Measurements from ENCODE around the gene MOSPD3. TPM values are rescaled to one million over a fixed set of nuclear protein-coding genes. Genes with fewer than 3 reads are reported as not detected.
"Not testable (repeated sequence)": the region's sequence is repeated elsewhere in the genome, so short reads cannot be mapped to it uniquely, and the experiment has no call there.

Gene MOSPD3
- total and polyA plus RNA-seq, 8 donors, result 4.0 to 30.7 (median 20.4) TPM; not detected in 1

- TF ChIP-seq CTCF (IDR thresholded peaks at IDR 0.05) (no peak), POLR2A (IDR thresholded peaks at IDR 0.05) (no peak), EP300 (IDR thresholded peaks at IDR 0.05) (no peak), POLR2AphosphoS5 (IDR thresholded peaks at IDR 0.05) (no peak)
- Histone ChIP-seq H3K27me3 (peaks cover 9 to 84% (median 33%) of the 10 kb centered on the region in 3 donors), H3K4me1 (peaks cover 0 to 11% (median 2%) of the 10 kb centered on the region in 4 donors), H3K27ac (no peak overlapping the region), H3K36me3 (no peaks in the 10 kb centered on the region), H3K4me3 (no peak overlapping the region), H3K9me3 (no peaks in the 10 kb centered on the region)
- no peak for DNase-seq
- 38 to 58% (median 57%) methylated on average over 22 to 25 of the region's 25 CpGs for WGBS, 5 donors
- intact Hi-C loops (cut with DNase I; ENCODE audit: low total_unique reads), result no loop called here
Measured at GRCh38 chr7:100654908-100655831, 42.8 kb downstream of the MOSPD3 start.

- peaks cover 9 to 87% (median 33%) of the 10 kb centered on the region in 3 donors for H3K27me3 ChIP-seq
- intact Hi-C loops (cut with DNase I; ENCODE audit: low total_unique reads), result no loop called here
Measured at GRCh38 chr7:100655908-100656674, 43.8 kb downstream of the MOSPD3 start, which contains the start of gene ACTL6B. ACTL6B (minus strand) TSS chr7:100656448; CDS start chr7:100656354, 94 bp downstream.

GRCh38 chr7:100662194-100662776 lies 49.9 kb downstream of the MOSPD3 start:
- H3K27ac ChIP-seq; H3K4me3 ChIP-seq; intact Hi-C loops (cut with DNase I; ENCODE audit: low total_unique reads); H3K4me1 ChIP-seq; H3K36me3 ChIP-seq; H3K9me3 ChIP-seq: not testable (repeated sequence)
- WGBS, 5 donors, result 63 to 72% (median 66%) methylated on average over 9 to 12 of the region's 12 CpGs
- DNase-seq, result peak in 1 of 2 donors; percentile 56
- H3K27me3 ChIP-seq, result peaks cover 0 to 34% (median 7%) of the 10 kb centered on the region in 3 donors

More at GRCh38 chr7:100655908-100656674, 43.8 kb downstream of the MOSPD3 start, which contains the start of gene ACTL6B:
- peak; percentile 59 to 86 for DNase-seq
- Histone ChIP-seq H3K4me1 (peaks cover 0 to 11% (median 2%) of the 10 kb centered on the region in 4 donors), H3K27ac (no peak within 1 kb of the TSS), H3K4me3 (peak within 1 kb of the TSS in 3 of 4 donors; percentile 4 to 17 (median 17)), H3K36me3 (no peaks in the 10 kb centered on the region), H3K9me3 (no peaks in the 10 kb centered on the region)
- no peak for TF ChIP-seq POLR2A (IDR thresholded peaks at IDR 0.05)
- WGBS, 5 donors, result 9 to 25% (median 13%) methylated on average over 29 to 63 of the region's 63 CpGs

Small RNA genes within 50 kb of the gene (small RNA-seq; reads per million reads assigned to genes)
- 0 reads per million in 4 donors for gene SAP25

Other genes starting within 250 kb of the MOSPD3 start
- 1 to 10 TPM in 2 of 5 donors, not detected in 3; 3.1 to 10.0 TPM for gene PILRA, start 239.1 kb upstream of the MOSPD3 start, total RNA-seq
- gene PILRA, start 239.1 kb upstream of the MOSPD3 start, polyA plus RNA-seq, result 1 to 10 TPM; 1.4 to 3.1 (median 1.9) TPM
- 10 to 100 TPM in 2 of 5 donors, 1 to 10 TPM in 1, under 1 TPM in 1, not detected in 1; 0.89 to 44.3 (median 10.9) TPM for gene ZCWPW1, start 183.8 kb upstream of the MOSPD3 start, total RNA-seq
- gene ZCWPW1, start 183.8 kb upstream of the MOSPD3 start, polyA plus RNA-seq, result 10 to 100 TPM in 1 of 3 donors, 1 to 10 TPM in 2; 4.9 to 11.7 (median 5.2) TPM
- gene MEPCE, start 182.7 kb upstream of the MOSPD3 start, total RNA-seq, result 100 to 1,000 TPM in 1 of 5 donors, 10 to 100 TPM in 4; 14.1 to 117 (median 28.1) TPM
- gene MEPCE, start 182.7 kb upstream of the MOSPD3 start, polyA plus RNA-seq, result 10 to 100 TPM; 17.4 to 21.4 (median 20.0) TPM
- gene PPP1R35, start 176.0 kb upstream of the MOSPD3 start, total RNA-seq, result 100 to 1,000 TPM in 1 of 5 donors, 10 to 100 TPM in 1, 1 to 10 TPM in 2, not detected in 1; 6.2 to 226 (median 38.9) TPM
- gene PPP1R35, start 176.0 kb upstream of the MOSPD3 start, polyA plus RNA-seq, result 10 to 100 TPM; 29.5 to 78.0 (median 39.5) TPM
- 1 to 10 TPM in 1 of 5 donors, not detected in 4; 2.3 TPM for gene SPACDR, start 148.3 kb upstream of the MOSPD3 start, total RNA-seq
- gene SPACDR, start 148.3 kb upstream of the MOSPD3 start, polyA plus RNA-seq, result 1 to 10 TPM in 1 of 3 donors, under 1 TPM in 1, not detected in 1; 0.65 to 1.1 TPM
- 100 to 1,000 TPM in 1 of 5 donors, 10 to 100 TPM in 3, 1 to 10 TPM in 1; 9.4 to 120 (median 28.0) TPM for gene TSC22D4, start 133.3 kb upstream of the MOSPD3 start, total RNA-seq
- gene TSC22D4, start 133.3 kb upstream of the MOSPD3 start, polyA plus RNA-seq, result 10 to 100 TPM; 25.1 to 44.8 (median 35.0) TPM
- under 1 TPM in 1 of 5 donors, not detected in 4; 0.73 TPM for gene NYAP1, start 128.6 kb upstream of the MOSPD3 start, total RNA-seq
- gene NYAP1, start 128.6 kb upstream of the MOSPD3 start, polyA plus RNA-seq, result under 1 TPM in 2 of 3 donors, not detected in 1; 0.48 to 0.75 TPM
- gene AGFG2, start 73.3 kb upstream of the MOSPD3 start, total RNA-seq, result 100 to 1,000 TPM in 1 of 5 donors, 10 to 100 TPM in 3, 1 to 10 TPM in 1; 8.4 to 154 (median 16.4) TPM
- 10 to 100 TPM in 2 of 3 donors, 1 to 10 TPM in 1; 7.9 to 11.0 (median 10.2) TPM for gene AGFG2, start 73.3 kb upstream of the MOSPD3 start, polyA plus RNA-seq
- 1 to 10 TPM in 1 of 5 donors, under 1 TPM in 1, not detected in 3; 0.92 to 1.8 TPM for gene SAP25, start 38.6 kb upstream of the MOSPD3 start, total RNA-seq
- gene SAP25, start 38.6 kb upstream of the MOSPD3 start, polyA plus RNA-seq, result 1 to 10 TPM; 1.4 to 4.7 (median 2.3) TPM
- 100 to 1,000 TPM in 3 of 5 donors, 10 to 100 TPM in 2; 23.7 to 263 (median 154) TPM for gene LRCH4, start 26.4 kb upstream of the MOSPD3 start, total RNA-seq
- 10 to 100 TPM; 23.5 to 39.5 (median 26.0) TPM for gene LRCH4, start 26.4 kb upstream of the MOSPD3 start, polyA plus RNA-seq
- gene FBXO24, start 26.2 kb upstream of the MOSPD3 start, total RNA-seq, result under 1 TPM in 3 of 5 donors, not detected in 2; 0.37 to 0.45 (median 0.43) TPM
- under 1 TPM in 2 of 3 donors, not detected in 1; 0.44 to 0.88 TPM for gene FBXO24, start 26.2 kb upstream of the MOSPD3 start, polyA plus RNA-seq
- 100 to 1,000 TPM in 1 of 5 donors, 10 to 100 TPM in 4; 15.8 to 129 (median 37.8) TPM for gene PCOLCE, start 10.2 kb upstream of the MOSPD3 start, total RNA-seq
- gene PCOLCE, start 10.2 kb upstream of the MOSPD3 start, polyA plus RNA-seq, result 10 to 100 TPM; 15.6 to 25.0 (median 18.6) TPM
- 10 to 100 TPM in 1 of 5 donors, 1 to 10 TPM in 3, not detected in 1; 1.2 to 11.6 (median 3.3) TPM for gene TFR2, start 29.0 kb downstream of the MOSPD3 start, total RNA-seq
- gene TFR2, start 29.0 kb downstream of the MOSPD3 start, polyA plus RNA-seq, result 1 to 10 TPM; 1.7 to 5.1 (median 3.1) TPM
- gene ACTL6B, start 43.9 kb downstream of the MOSPD3 start, total RNA-seq, result under 1 TPM in 2 of 5 donors, not detected in 3; 0.37 to 0.43 TPM
- gene ACTL6B, start 43.9 kb downstream of the MOSPD3 start, polyA plus RNA-seq, result 1 to 10 TPM in 2 of 3 donors, under 1 TPM in 1; 0.25 to 1.4 (median 1.2) TPM
- 100 to 1,000 TPM in 3 of 5 donors, 10 to 100 TPM in 2; 52.9 to 290 (median 152) TPM for gene GNB2, start 61.2 kb downstream of the MOSPD3 start, total RNA-seq
- gene GNB2, start 61.2 kb downstream of the MOSPD3 start, polyA plus RNA-seq, result 100 to 1,000 TPM; 147 to 219 (median 169) TPM
- 100 to 1,000 TPM in 1 of 5 donors, 10 to 100 TPM in 4; 27.9 to 127 (median 87.9) TPM for gene GIGYF1, start 81.7 kb downstream of the MOSPD3 start, total RNA-seq
- 10 to 100 TPM; 10.5 to 19.9 (median 19.7) TPM for gene GIGYF1, start 81.7 kb downstream of the MOSPD3 start, polyA plus RNA-seq
- 10 to 100 TPM in 4 of 5 donors, not detected in 1; 23.3 to 70.1 (median 38.3) TPM for gene POP7, start 93.6 kb downstream of the MOSPD3 start, total RNA-seq
- 10 to 100 TPM; 38.1 to 45.2 (median 39.0) TPM for gene POP7, start 93.6 kb downstream of the MOSPD3 start, polyA plus RNA-seq
- gene EPO, start 107.9 kb downstream of the MOSPD3 start, total RNA-seq, result not detected
- gene EPO, start 107.9 kb downstream of the MOSPD3 start, polyA plus RNA-seq, result not detected
- gene ZAN, start 121.1 kb downstream of the MOSPD3 start, total RNA-seq, result not detected
- gene ZAN, start 121.1 kb downstream of the MOSPD3 start, polyA plus RNA-seq, result not detected
- 100 to 1,000 TPM in 1 of 5 donors, 10 to 100 TPM in 4; 22.2 to 128 (median 67.2) TPM for gene EPHB4, start 215.0 kb downstream of the MOSPD3 start, total RNA-seq
- 10 to 100 TPM in 2 of 3 donors, 1 to 10 TPM in 1; 7.3 to 17.7 (median 13.9) TPM for gene EPHB4, start 215.0 kb downstream of the MOSPD3 start, polyA plus RNA-seq
- gene SLC12A9, start 240.2 kb downstream of the MOSPD3 start, total RNA-seq, result 10 to 100 TPM in 3 of 5 donors, 1 to 10 TPM in 2; 2.9 to 44.6 (median 25.9) TPM
- gene SLC12A9, start 240.2 kb downstream of the MOSPD3 start, polyA plus RNA-seq, result 10 to 100 TPM in 1 of 3 donors, 1 to 10 TPM in 2; 4.9 to 21.7 (median 9.0) TPM

Measured in stomach (tissue), 9 donors.